Measurements from ENCODE around the gene PBX3. TPM values are rescaled to one million over a fixed set of nuclear protein-coding genes. Genes with fewer than 3 reads are reported as not detected.
"Not testable (repeated sequence)": the region's sequence is repeated elsewhere in the genome, so short reads cannot be mapped to it uniquely, and the experiment has no call there.

PBX3 gene
- total RNA-seq, 1 experiment from 2014 or later, result 39.0 TPM

DNA sequence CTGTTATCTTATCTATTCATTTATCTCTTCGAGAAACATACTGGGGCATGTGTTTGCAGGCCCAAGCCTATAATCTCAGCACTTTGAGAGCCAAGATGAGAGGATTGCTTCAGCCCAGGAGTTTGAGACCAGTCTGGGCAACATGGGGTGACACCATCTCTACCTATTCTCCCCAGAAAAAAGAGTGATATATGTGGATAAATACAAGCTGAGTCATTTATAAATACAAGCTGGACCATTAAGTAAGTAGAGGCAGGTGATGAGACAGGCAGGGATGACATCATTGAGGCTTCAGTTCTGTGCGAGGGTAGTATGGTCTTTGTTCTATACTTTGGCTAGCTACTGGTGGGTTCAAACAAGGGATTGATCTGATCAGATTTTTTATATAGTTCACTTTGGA is 25.6 kb downstream of the PBX3 start:
- CTCF ChIA-PET, result no interaction called here
- Histone ChIP-seq H3K4me3 (ENCODE audit: low read depth in 2 of 2, low read length in 2 of 2) (no peak overlapping the region), H3K27ac (ENCODE audit: low read length) (no peak overlapping the region), H3K27me3 (ENCODE audit: control insufficient read depth, insufficient read depth, low read length) (no peaks in the 10 kb centered on the region), H3K4me1 (ENCODE audit: control insufficient read depth, insufficient read depth, low read length) (no peaks in the 10 kb centered on the region), H3K9me3 (ENCODE audit: control insufficient read depth, insufficient read depth, low read depth, low read length) (no peaks in the 10 kb centered on the region), H3K36me3 (ENCODE audit: control insufficient read depth, insufficient read depth, low read length) (no peaks in the 10 kb centered on the region; the same call in 1 of the 2 replicates)
- in situ Hi-C loops (cut with HindIII; ENCODE audit: low pct_unique_long_range_greater_than_20kb, low sequenced_read_pairs) (no loop called here), intact Hi-C loops (cut with micrococcal nuclease; ENCODE audit: unreplicated experiment) (no loop called here)
- POLR2A ChIA-PET, result no interaction called here
- no TSS peak for BruUV-seq (replicated peaks)
- TF ChIP-seq TCF7L2 (IDR thresholded peaks at IDR 0.05; ENCODE audit: low read depth, low read length) (no peak), POLR2AphosphoS5 (IDR thresholded peaks at IDR 0.05; ENCODE audit: low read depth, low read length) (no peak), REST (IDR thresholded peaks at IDR 0.05; ENCODE audit: insufficient read depth in 1 of 2, low read depth in 2 of 2, low read length in 1 of 2) (no peak), SIN3A (IDR thresholded peaks at IDR 0.05; ENCODE audit: borderline replicate concordance, insufficient read depth, low read depth, low read length) (no peak)
- TF ChIP-seq, protein P1, sequence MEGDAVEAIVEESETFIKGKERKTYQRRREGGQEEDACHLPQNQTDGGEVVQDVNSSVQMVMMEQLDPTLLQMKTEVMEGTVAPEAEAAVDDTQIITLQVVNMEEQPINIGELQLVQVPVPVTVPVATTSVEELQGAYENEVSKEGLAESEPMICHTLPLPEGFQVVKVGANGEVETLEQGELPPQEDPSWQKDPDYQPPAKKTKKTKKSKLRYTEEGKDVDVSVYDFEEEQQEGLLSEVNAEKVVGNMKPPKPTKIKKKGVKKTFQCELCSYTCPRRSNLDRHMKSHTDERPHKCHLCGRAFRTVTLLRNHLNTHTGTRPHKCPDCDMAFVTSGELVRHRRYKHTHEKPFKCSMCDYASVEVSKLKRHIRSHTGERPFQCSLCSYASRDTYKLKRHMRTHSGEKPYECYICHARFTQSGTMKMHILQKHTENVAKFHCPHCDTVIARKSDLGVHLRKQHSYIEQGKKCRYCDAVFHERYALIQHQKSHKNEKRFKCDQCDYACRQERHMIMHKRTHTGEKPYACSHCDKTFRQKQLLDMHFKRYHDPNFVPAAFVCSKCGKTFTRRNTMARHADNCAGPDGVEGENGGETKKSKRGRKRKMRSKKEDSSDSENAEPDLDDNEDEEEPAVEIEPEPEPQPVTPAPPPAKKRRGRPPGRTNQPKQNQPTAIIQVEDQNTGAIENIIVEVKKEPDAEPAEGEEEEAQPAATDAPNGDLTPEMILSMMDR (IDR thresholded peaks at IDR 0.05), result no peak
- DNase-seq (ENCODE audit: low read depth, low spot score) (no peak), ATAC-seq (no peak)

DNA sequence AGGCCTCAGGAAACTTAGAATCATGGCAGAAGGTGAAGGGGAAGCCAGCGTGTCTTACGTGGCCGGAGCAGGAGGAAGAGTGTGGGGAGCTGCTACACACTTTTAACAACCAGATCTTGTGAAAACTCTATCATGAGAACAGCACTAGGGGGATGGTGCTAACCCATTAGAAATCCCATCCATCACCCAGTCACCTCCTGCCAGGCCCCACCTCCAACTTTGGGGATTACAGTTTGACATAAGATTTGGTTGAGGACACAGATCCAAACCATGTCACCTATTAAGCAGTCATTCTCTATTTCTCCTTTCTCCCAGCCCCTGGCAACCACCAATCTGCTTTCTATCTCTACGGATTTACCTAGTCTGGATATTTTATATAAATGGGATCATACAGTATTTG is 26.9 kb downstream of the PBX3 start:
- POLR2A ChIA-PET, result no interaction called here
- in situ Hi-C loops (cut with HindIII; ENCODE audit: low pct_unique_long_range_greater_than_20kb, low sequenced_read_pairs), result no loop called here
- no peaks in the 10 kb centered on the region for H3K9me3 ChIP-seq (ENCODE audit: control insufficient read depth, insufficient read depth, low read depth, low read length)
- intact Hi-C loops (cut with micrococcal nuclease; ENCODE audit: unreplicated experiment), result no loop called here
- BruUV-seq (replicated peaks), result no TSS peak
- no peaks in the 10 kb centered on the region for H3K27me3 ChIP-seq (ENCODE audit: control insufficient read depth, insufficient read depth, low read length)
- TF ChIP-seq POLR2AphosphoS5 (IDR thresholded peaks at IDR 0.05; ENCODE audit: low read depth, low read length) (no peak), TCF7L2 (IDR thresholded peaks at IDR 0.05; ENCODE audit: low read depth, low read length) (no peak), REST (IDR thresholded peaks at IDR 0.05; ENCODE audit: insufficient read depth in 1 of 2, low read depth in 2 of 2, low read length in 1 of 2) (no peak), SIN3A (IDR thresholded peaks at IDR 0.05; ENCODE audit: borderline replicate concordance, insufficient read depth, low read depth, low read length) (no peak)
- TF ChIP-seq, protein P1 (IDR thresholded peaks at IDR 0.05), result no peak
- CTCF ChIA-PET, result no interaction called here
- no peak overlapping the region for H3K27ac ChIP-seq (ENCODE audit: low read length)
- ATAC-seq (no peak), DNase-seq (ENCODE audit: low read depth, low spot score) (no peak)
- no peaks in the 10 kb centered on the region for H3K4me1 ChIP-seq (ENCODE audit: control insufficient read depth, insufficient read depth, low read length)
- H3K4me3 ChIP-seq (ENCODE audit: low read depth in 2 of 2, low read length in 2 of 2), result no peak overlapping the region
- no peaks in the 10 kb centered on the region for H3K36me3 ChIP-seq (ENCODE audit: control insufficient read depth, insufficient read depth, low read length)

GRCh38 chr9:125776789-125777188 is 29.6 kb downstream of the PBX3 start:
- POLR2A ChIA-PET; H3K4me3 ChIP-seq (ENCODE audit: low read depth in 2 of 2, low read length in 2 of 2); DNase-seq (ENCODE audit: low read depth, low spot score); CTCF ChIA-PET; H3K9me3 ChIP-seq (ENCODE audit: control insufficient read depth, insufficient read depth, low read depth, low read length); BruUV-seq (replicated peaks); H3K4me1 ChIP-seq (ENCODE audit: control insufficient read depth, insufficient read depth, low read length); H3K27me3 ChIP-seq (ENCODE audit: control insufficient read depth, insufficient read depth, low read length); intact Hi-C loops (cut with micrococcal nuclease; ENCODE audit: unreplicated experiment); H3K36me3 ChIP-seq (ENCODE audit: control insufficient read depth, insufficient read depth, low read length); ATAC-seq; H3K27ac ChIP-seq (ENCODE audit: low read length); in situ Hi-C loops (cut with HindIII; ENCODE audit: low pct_unique_long_range_greater_than_20kb, low sequenced_read_pairs): not testable (repeated sequence)
